Neuronal stem cell (in vitro differentiated cells): ENCODE measurements around the gene RNF17.
A peak's percentile ranks its signal among the peaks of the same experiment; 100 is the strongest.

ENCODE experiments used
- DNase-seq: peaks from one replicate; pipeline ENCODE4 v3.0.0-alpha.2; 2013; ENCODE audit warnings: low spot score
- H2AFZ ChIP-seq: one replicate; pipeline ENCODE4 v1.6.1; 2013; ENCODE audit warnings: mild to moderate bottlenecking, low read length, inconsistent platforms
- H2AK5ac ChIP-seq: 2 replicates; pipeline ENCODE4 v1.6.1; 2013; ENCODE audit warnings: low read depth, mild to moderate bottlenecking, inconsistent platforms, low read length, moderate library complexity, mixed read lengths
- H2BK120ac ChIP-seq: 2 replicates; pipeline ENCODE4 v1.6.1; 2013; ENCODE audit warnings: low read depth, mild to moderate bottlenecking, inconsistent platforms, low read length, moderate library complexity, mixed read lengths
- H2BK12ac ChIP-seq: one replicate; pipeline ENCODE4 v1.6.1; 2013; ENCODE audit warnings: low read length, inconsistent platforms
- H2BK15ac ChIP-seq: 2 replicates; pipeline ENCODE4 v1.6.1; 2013; ENCODE audit warnings: mild to moderate bottlenecking, low read length, inconsistent platforms, mixed read lengths
- H2BK5ac ChIP-seq: one replicate; pipeline ENCODE4 v1.6.1; 2013; ENCODE audit warnings: inconsistent platforms, mild to moderate bottlenecking, low read length, moderate library complexity
- H3K14ac ChIP-seq: one replicate; pipeline ENCODE4 v1.6.1; 2013; ENCODE audit warnings: low read length, inconsistent platforms
- H3K18ac ChIP-seq: 2 replicates; pipeline ENCODE4 v1.6.1; 2013; ENCODE audit warnings: low read length, inconsistent platforms
- H3K23ac ChIP-seq: 2 replicates; pipeline ENCODE4 v1.6.1; 2013; ENCODE audit warnings: low read depth, mild to moderate bottlenecking, mixed read lengths, low read length, inconsistent platforms; ENCODE audit not compliant: poor library complexity
- H3K27ac ChIP-seq: replicated peaks from 3 replicates; pipeline ENCODE4 v1.5.1; 2013; ENCODE audit warnings: low read length, inconsistent platforms
- H3K27me3 ChIP-seq, 3 experiments: 2 replicates each; pipeline ENCODE4 v1.6.1; 2013; ENCODE audit warnings: low read length in 3 of 3, mild to moderate bottlenecking in 2 of 3, inconsistent platforms in 1 of 3, low read depth in 1 of 3, mixed read lengths in 1 of 3, moderate library complexity in 1 of 3; ENCODE audit not compliant: control insufficient read depth in 3 of 3, insufficient read depth in 3 of 3
- H3K36me3 ChIP-seq, 2 donors: replicated peaks in 1 of 2; 2 replicates each; pipeline ENCODE4 v1.6.1; 2013; ENCODE audit warnings: low read length in 2 of 2; ENCODE audit not compliant: control insufficient read depth in 2 of 2, insufficient read depth in 2 of 2
- H3K4ac ChIP-seq: 2 replicates; pipeline ENCODE4 v1.6.1; 2013; ENCODE audit warnings: inconsistent platforms, mild to moderate bottlenecking, low read length, moderate library complexity
- H3K4me1 ChIP-seq, 2 donors: 1 replicate in 1 of 2; 2 replicates in 1 of 2; pipeline ENCODE4 v1.6.1; 2013; ENCODE audit warnings: low read length in 2 of 2, low read depth in 1 of 2; ENCODE audit not compliant: control insufficient read depth in 2 of 2, insufficient read depth in 1 of 2
- H3K4me2 ChIP-seq: one replicate; pipeline ENCODE4 v1.6.1; 2013; ENCODE audit warnings: mild to moderate bottlenecking, low read length, inconsistent platforms; ENCODE audit not compliant: insufficient read depth, poor library complexity, severe bottlenecking
- H3K4me3 ChIP-seq, 2 donors: 2 replicates each; pipeline ENCODE4 v1.5.1; 2013; ENCODE audit warnings: low read length in 2 of 2, mild to moderate bottlenecking in 2 of 2, inconsistent platforms in 1 of 2, moderate library complexity in 1 of 2
- H3K79me1 ChIP-seq: one replicate; pipeline ENCODE4 v1.6.1; 2013; ENCODE audit warnings: low read depth, mild to moderate bottlenecking, inconsistent platforms, low read length, moderate library complexity
- H3K9ac ChIP-seq: one replicate; pipeline ENCODE4 v1.6.1; 2013; ENCODE audit warnings: mild to moderate bottlenecking, low read depth, low read length, inconsistent platforms; ENCODE audit not compliant: poor library complexity
- H3K9me3 ChIP-seq, 2 donors: replicated peaks in 1 of 2; 2 replicates each; pipeline versions ENCODE3 to v1.6.1; 2013; ENCODE audit warnings: low read length in 2 of 2, mild to moderate bottlenecking in 2 of 2, inconsistent platforms in 1 of 2, low read depth in 1 of 2, mixed read lengths in 1 of 2, moderate library complexity in 1 of 2; ENCODE audit not compliant: control insufficient read depth in 2 of 2, insufficient read depth in 1 of 2
- H4K8ac ChIP-seq: one replicate; pipeline ENCODE4 v1.6.1; 2013; ENCODE audit warnings: low read depth, mild to moderate bottlenecking, inconsistent platforms, low read length, moderate library complexity
- H4K91ac ChIP-seq: one replicate; pipeline ENCODE4 v1.6.1; 2013; ENCODE audit warnings: low read length, low read depth, mild to moderate bottlenecking, inconsistent platforms; ENCODE audit not compliant: poor library complexity
- WGBS, 2 donors: extraction: QIAGEN DNeasy Blood & Tissue Kit; methylation state at CpG; one replicate each; pipeline ENCODE4 v1.1.7; 2013; ENCODE audit warnings: missing lambda C conversion rate in 2 of 2, mixed read lengths in 1 of 2; ENCODE audit not compliant: insufficient read length in 2 of 2, insufficient replicate concordance in 1 of 2; ENCODE audit errors: extremely low coverage in 2 of 2; 5-methylcytosine and 5-hydroxymethylcytosine counted together

The RNF17 gene

GRCh38 chr13:24868874-24869273 lies 104.9 kb downstream of the RNF17 start:
- Histone ChIP-seq H2BK15ac (no peak overlapping the region), H3K79me1 (peaks cover 2% of the 10 kb centered on the region), H3K9me3 (peaks cover 0 to 2% of the 10 kb centered on the region in 2 donors), H3K27ac (no peak overlapping the region), H3K4me3 (no peak overlapping the region), H2AFZ (no peak overlapping the region), H3K4ac (no peak overlapping the region), H3K27me3 (peaks cover 0 to 16% (median 0%) of the 10 kb centered on the region in 3 experiments), H3K18ac (no peak overlapping the region), H2AK5ac (no peak overlapping the region), H3K4me2 (no peak overlapping the region), H2BK12ac (no peak overlapping the region), H3K14ac (no peak overlapping the region), H3K4me1 (peaks cover 0 to 2% of the 10 kb centered on the region in 2 donors), H3K23ac (no peak overlapping the region), H4K91ac (no peak overlapping the region), H3K9ac (no peak overlapping the region), H2BK5ac (no peak overlapping the region), H4K8ac (no peak overlapping the region), H3K36me3 (no peaks in the 10 kb centered on the region), H2BK120ac (no peak overlapping the region)
- no peak for DNase-seq
- WGBS, 2 donors: no CpG with 5 or more reads among the region's 4 CpGs

GRCh38 chr13:24870380-24870760 lies 106.4 kb downstream of the RNF17 start:
- DNase-seq: no peak
- H3K9ac ChIP-seq: no peak overlapping the region
- H2BK120ac ChIP-seq: no peak overlapping the region
- no peak overlapping the region for H2BK5ac ChIP-seq
- H4K8ac ChIP-seq: no peak overlapping the region
- no peaks in the 10 kb centered on the region for H3K9me3 ChIP-seq
- no peak overlapping the region for H3K4me2 ChIP-seq
- no peak overlapping the region for H3K18ac ChIP-seq
- H3K27ac ChIP-seq: no peak overlapping the region
- no peak overlapping the region for H2AFZ ChIP-seq
- H3K14ac ChIP-seq: no peak overlapping the region
- H2AK5ac ChIP-seq: no peak overlapping the region
- H3K4ac ChIP-seq: no peak overlapping the region
- no peak overlapping the region for H4K91ac ChIP-seq
- H2BK15ac ChIP-seq: no peak overlapping the region
- H2BK12ac ChIP-seq: no peak overlapping the region
- H3K79me1 ChIP-seq: no peaks in the 10 kb centered on the region
- H3K36me3 ChIP-seq: no peaks in the 10 kb centered on the region
- no peak overlapping the region for H3K4me3 ChIP-seq
- H3K23ac ChIP-seq: no peak overlapping the region
- no peaks in the 10 kb centered on the region for H3K4me1 ChIP-seq
- peaks cover 0 to 8% (median 0%) of the 10 kb centered on the region in 3 experiments for H3K27me3 ChIP-seq
- no CpG with 5 or more reads among the region's 6 CpGs for WGBS, 2 donors

- Histone ChIP-seq H4K91ac (no peak overlapping the region), H3K27me3 (no peaks in the 10 kb centered on the region), H2AK5ac (no peak overlapping the region), H3K18ac (no peak overlapping the region), H2AFZ (peak overlapping the region; percentile 29), H2BK5ac (no peak overlapping the region), H2BK120ac (no peak overlapping the region), H3K9me3 (no peaks in the 10 kb centered on the region), H4K8ac (no peak overlapping the region), H3K27ac (no peak overlapping the region), H3K23ac (no peak overlapping the region), H3K14ac (no peak overlapping the region), H2BK15ac (no peak overlapping the region), H3K79me1 (no peaks in the 10 kb centered on the region), H2BK12ac (no peak overlapping the region), H3K4me1 (peaks cover 0 to 2% of the 10 kb centered on the region in 2 donors), H3K4me2 (no peak overlapping the region), H3K9ac (no peak overlapping the region), H3K4me3 (no peak overlapping the region), H3K36me3 (no peaks in the 10 kb centered on the region), H3K4ac (no peak overlapping the region)
- no CpG with 5 or more reads among the region's 6 CpGs for WGBS, 2 donors
- no peak for DNase-seq
Measured at GRCh38 chr13:24875566-24875965, 111.6 kb downstream of the RNF17 start.

GRCh38 chr13:24877531-24877930 lies 113.6 kb downstream of the RNF17 start:
- no peak overlapping the region for H4K91ac ChIP-seq
- H3K27ac ChIP-seq: no peak overlapping the region
- no peak overlapping the region for H2AFZ ChIP-seq
- H3K18ac ChIP-seq: no peak overlapping the region
- no peak overlapping the region for H2BK120ac ChIP-seq
- H3K9me3 ChIP-seq: no peaks in the 10 kb centered on the region
- peaks cover 0 to 2% of the 10 kb centered on the region in 2 donors for H3K4me1 ChIP-seq
- H3K14ac ChIP-seq: no peak overlapping the region
- no peak overlapping the region for H2AK5ac ChIP-seq
- H3K9ac ChIP-seq: no peak overlapping the region
- H2BK5ac ChIP-seq: no peak overlapping the region
- H4K8ac ChIP-seq: no peak overlapping the region
- H3K4me3 ChIP-seq: no peak overlapping the region
- H3K27me3 ChIP-seq: no peaks in the 10 kb centered on the region
- peaks cover 2 to 4% of the 10 kb centered on the region in 2 donors for H3K36me3 ChIP-seq
- no peaks in the 10 kb centered on the region for H3K79me1 ChIP-seq
- no peak overlapping the region for H3K4me2 ChIP-seq
- no peak overlapping the region for H2BK15ac ChIP-seq
- no peak overlapping the region for H3K23ac ChIP-seq
- no CpG with 5 or more reads among the region's 1 CpG for WGBS, 2 donors
- H3K4ac ChIP-seq: no peak overlapping the region
- no peak overlapping the region for H2BK12ac ChIP-seq
- DNase-seq: no peak
